Endothelial cell of umbilical vein (primary cell): ENCODE measurements around the gene ABCC11. TPM values are rescaled to one million over a fixed set of nuclear protein-coding genes. Genes with fewer than 3 reads are reported as not detected.
"Not testable (repeated sequence)": the region's sequence is repeated elsewhere in the genome, so short reads cannot be mapped to it uniquely, and the experiment has no call there.

Experiments used
- BruUV-seq: library from RNA; stranded (reverse); fragments of 400-500 nt; replicated peaks from 2 replicates; lab custom pipeline; 2021; lab: Mats Ljungman, UMichigan
- CTCF ChIA-PET: fragments of 300-600, 350-600 bp; sonication (Branson Sonifier 250); formaldehyde crosslinking; loops from one replicate; lab custom pipeline; 2021; ENCODE audit warnings: antibody characterized with exemption, inconsistent platforms; lab: Charles Lee
- POLR2A ChIA-PET: fragments of 300-600, 350-600 bp; sonication (Branson Sonifier 250); formaldehyde crosslinking; loops from one replicate; lab custom pipeline; 2021; ENCODE audit warnings: antibody characterized with exemption, inconsistent platforms; lab: Charles Lee
- DNase-seq: peaks from one replicate; pipeline ENCODE4 v3.0.0-alpha.2; 2011; ENCODE audit warnings: low read depth, low spot score
- FAIRE-seq: peaks from 2 replicates; lab custom pipeline; 2011; peaks lifted over from hg19 to GRCh38; lab: Jason Lieb, UNC
- H2AFZ ChIP-seq: 2 replicates; pipeline ENCODE4 v1.6.0; 2012; ENCODE audit warnings: low read depth, low read length, control low read depth, inconsistent platforms
- H3K27ac ChIP-seq: 2 replicates; pipeline ENCODE4 v1.5.1; 2011; ENCODE audit warnings: low read depth, mild to moderate bottlenecking, control low read depth, low read length, moderate library complexity; ENCODE audit not compliant: insufficient read depth
- H3K27me3 ChIP-seq, 2 experiments: 2 replicates each; pipeline versions ENCODE4 v1.6.0 to v1.6.1; 2011; ENCODE audit warnings: low read length in 2 of 2, mixed read lengths in 1 of 2; ENCODE audit not compliant: control insufficient read depth in 2 of 2, insufficient read depth in 2 of 2
- H3K36me3 ChIP-seq, 2 experiments: 2 replicates in 1 of 2; 3 replicates in 1 of 2; pipeline ENCODE4 v1.5.1; 2011; ENCODE audit warnings: low read length in 2 of 2, mild to moderate bottlenecking in 1 of 2, moderate library complexity in 1 of 2; ENCODE audit not compliant: control insufficient read depth in 2 of 2, insufficient read depth in 2 of 2; ENCODE audit errors: extremely low read depth in 1 of 2
- H3K4me1 ChIP-seq: 3 replicates; pipeline ENCODE4 v1.5.1; 2011; ENCODE audit warnings: mild to moderate bottlenecking, low read length; ENCODE audit not compliant: control insufficient read depth, insufficient read depth; ENCODE audit errors: extremely low read depth
- H3K4me2 ChIP-seq: 2 replicates; pipeline ENCODE4 v1.6.1; 2011; ENCODE audit warnings: low read length, control low read depth, mixed read lengths; ENCODE audit not compliant: insufficient read depth
- H3K4me3 ChIP-seq, 3 experiments: fragments of 200-600 bp in 1 of 3; sonication (generic), shearing (Covaris generic) in 1 of 3; replicated peaks in 1 of 3; 2 replicates each; pipeline ENCODE4 v1.5.1; 2011 to 2016; ENCODE audit warnings: control low read depth in 3 of 3, low read length in 3 of 3, mild to moderate bottlenecking in 2 of 3, inconsistent platforms in 1 of 3, low read depth in 1 of 3, moderate library complexity in 1 of 3; ENCODE audit not compliant: insufficient read depth in 1 of 3
- H3K79me2 ChIP-seq: 2 replicates; pipeline ENCODE4 v1.6.0; 2012; ENCODE audit warnings: low read length, inconsistent platforms; ENCODE audit not compliant: control insufficient read depth, insufficient read depth
- H3K9ac ChIP-seq: replicated peaks from 2 replicates; pipeline ENCODE3; 2011; ENCODE audit warnings: low read length, control low read depth; ENCODE audit not compliant: insufficient read depth; ENCODE audit errors: extremely low read depth
- H3K9me1 ChIP-seq: replicated peaks from 3 replicates; pipeline ENCODE4 v1.6.0; 2011; ENCODE audit warnings: mild to moderate bottlenecking, low read length; ENCODE audit not compliant: control insufficient read depth, insufficient read depth; ENCODE audit errors: extremely low read depth
- H3K9me3 ChIP-seq: replicated peaks from 2 replicates; pipeline ENCODE4 v1.5.1; 2012; ENCODE audit warnings: low read length, inconsistent platforms; ENCODE audit not compliant: control insufficient read depth, insufficient read depth
- H4K20me1 ChIP-seq: replicated peaks from 2 replicates; pipeline ENCODE3; 2011; ENCODE audit warnings: mild to moderate bottlenecking, low read length; ENCODE audit not compliant: control insufficient read depth, insufficient read depth; ENCODE audit errors: extremely low read depth
- EZH2 ChIP-seq: IDR thresholded peaks from 2 replicates; pipeline ENCODE4 v1.6.1; 2012; ENCODE audit warnings: borderline replicate concordance, low read depth, mild to moderate bottlenecking, moderate library complexity, low read length, inconsistent platforms; ENCODE audit not compliant: severe bottlenecking
- FOS ChIP-seq: IDR thresholded peaks from 2 replicates; pipeline ENCODE4 v1.6.1; 2011; ENCODE audit warnings: mild to moderate bottlenecking, low read length, moderate library complexity, borderline replicate concordance; ENCODE audit not compliant: insufficient read depth
- GATA2 ChIP-seq: IDR thresholded peaks from 2 replicates; pipeline ENCODE4 v1.7.0; 2011; ENCODE audit warnings: low read depth, mild to moderate bottlenecking, moderate library complexity, mixed read lengths, low read length; ENCODE audit not compliant: insufficient read length, insufficient read depth
- JUN ChIP-seq: IDR thresholded peaks from 2 replicates; pipeline ENCODE4 v1.6.1; 2011; ENCODE audit warnings: borderline replicate concordance, low read depth; ENCODE audit not compliant: insufficient read length, insufficient read depth
- MYC ChIP-seq: IDR thresholded peaks from one replicate; pipeline ENCODE4 v1.6.1; 2011; ENCODE audit warnings: mild to moderate bottlenecking, low read depth, low read length
- POLR2A ChIP-seq: IDR thresholded peaks from 2 replicates; pipeline ENCODE4 v1.6.1; 2012; ENCODE audit warnings: low read depth, mild to moderate bottlenecking, control low read depth, low read length
- POLR2AphosphoS5 ChIP-seq: IDR thresholded peaks from 2 replicates; pipeline ENCODE4 v1.6.1; 2012; ENCODE audit warnings: low read depth, mild to moderate bottlenecking, control low read depth, low read length, moderate library complexity; ENCODE audit not compliant: insufficient read depth
- dilution Hi-C: fragments of 300-500 bp; cut with MboI; formaldehyde crosslinking; loops from one replicate; pipeline ENCODE4 v1.15.0; 2019; ENCODE audit warnings: low sequenced_read_pairs; ENCODE audit not compliant: extremely low pct_ligation_motif_present
- intact Hi-C: fragments of 100-400 bp; cut with micrococcal nuclease; formaldehyde crosslinking; loops from one replicate; pipeline ENCODE4 v1.10.0; 2022
- polyA plus RNA-seq, 4 experiments: library from polyadenylated mRNA; depleted of rRNA in 3 of 4; stranded (reverse) in 3 of 4; unstranded in 1 of 4; fragments of >200 nt; gene quantifications; 2 replicates each; pipeline versions ENCODE4 v1.2.1 to v1.2.3, GENCODE V29; 2011 to 2012; ENCODE audit warnings: missing spikeins in 1 of 4
- total RNA-seq: library from RNA; stranded (reverse); gene quantifications from 2 replicates; pipeline ENCODE4 v1.2.3, GENCODE V29; 2021
- TF ChIP-seq, protein P1 (sequence below): IDR thresholded peaks from 2 replicates; pipeline ENCODE4 v1.6.1; 2011; ENCODE audit not compliant: insufficient read depth, insufficient read length
- TF ChIP-seq, protein P2 (sequence below), 2 donors: IDR thresholded peaks; 1 replicate in 1 of 2; 2 replicates in 1 of 2; pipeline ENCODE4 v1.5.1; 2011; ENCODE audit warnings: low read length in 2 of 2, mild to moderate bottlenecking in 2 of 2, moderate library complexity in 2 of 2, control low read depth in 1 of 2, inconsistent platforms in 1 of 2, low read depth in 1 of 2; ENCODE audit not compliant: insufficient read depth in 1 of 2; ENCODE audit errors: extremely low read depth in 1 of 2

Gene ABCC11
- total and polyA plus RNA-seq, 2 donors (not counting 3 experiments of a cell fraction or from before 2014, with no cell fraction given) = 0.08 TPM; not detected in 1

DNA sequence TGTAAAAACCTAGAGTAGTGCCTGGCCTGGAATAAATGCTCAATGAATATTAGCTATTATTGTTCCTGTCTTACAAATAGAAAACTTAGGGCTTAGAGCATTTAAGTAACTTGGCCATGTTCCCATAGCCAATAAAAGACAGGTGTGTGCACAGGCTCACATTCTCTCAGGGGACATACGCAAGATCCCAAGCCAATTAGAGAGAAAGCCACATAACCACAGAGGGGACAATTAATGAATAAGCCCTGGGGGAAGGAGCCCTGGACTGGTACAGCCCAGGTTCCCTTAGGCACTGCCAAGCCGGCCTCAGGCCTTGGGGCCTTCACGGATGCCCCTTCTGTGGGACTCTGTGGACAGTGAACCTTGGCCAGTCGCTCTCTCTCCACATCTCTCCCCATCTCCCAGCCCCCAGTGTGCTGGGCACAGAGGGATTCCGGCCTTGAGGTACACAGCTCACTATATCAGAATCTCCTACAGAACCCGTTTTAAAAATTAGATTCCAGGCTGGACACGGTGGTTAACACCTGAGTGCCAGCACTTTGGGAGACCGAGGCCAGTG lies 64.3 kb downstream of the ABCC11 start:
- no peak overlapping the region for H3K9ac ChIP-seq
- ChIA-PET POLR2A (no interaction called here), CTCF (interaction anchor here (4.7 kb wide), 1 partner anchor 18 kb away, joined by 19 read pairs; no protein-coding TSS in a partner anchor)
- no peak overlapping the region for H3K4me2 ChIP-seq
- no peak overlapping the region for H3K4me3 ChIP-seq
- dilution Hi-C loops (no loop called here), intact Hi-C loops (no loop called here)
- H3K27me3 ChIP-seq = no peaks in the 10 kb centered on the region
- no peak for TF ChIP-seq FOS
- TF ChIP-seq, protein P1, sequence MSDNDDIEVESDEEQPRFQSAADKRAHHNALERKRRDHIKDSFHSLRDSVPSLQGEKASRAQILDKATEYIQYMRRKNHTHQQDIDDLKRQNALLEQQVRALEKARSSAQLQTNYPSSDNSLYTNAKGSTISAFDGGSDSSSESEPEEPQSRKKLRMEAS = no peak
- TF ChIP-seq JUN = no peak
- no peak for TF ChIP-seq EZH2
- TF ChIP-seq, protein P2, sequence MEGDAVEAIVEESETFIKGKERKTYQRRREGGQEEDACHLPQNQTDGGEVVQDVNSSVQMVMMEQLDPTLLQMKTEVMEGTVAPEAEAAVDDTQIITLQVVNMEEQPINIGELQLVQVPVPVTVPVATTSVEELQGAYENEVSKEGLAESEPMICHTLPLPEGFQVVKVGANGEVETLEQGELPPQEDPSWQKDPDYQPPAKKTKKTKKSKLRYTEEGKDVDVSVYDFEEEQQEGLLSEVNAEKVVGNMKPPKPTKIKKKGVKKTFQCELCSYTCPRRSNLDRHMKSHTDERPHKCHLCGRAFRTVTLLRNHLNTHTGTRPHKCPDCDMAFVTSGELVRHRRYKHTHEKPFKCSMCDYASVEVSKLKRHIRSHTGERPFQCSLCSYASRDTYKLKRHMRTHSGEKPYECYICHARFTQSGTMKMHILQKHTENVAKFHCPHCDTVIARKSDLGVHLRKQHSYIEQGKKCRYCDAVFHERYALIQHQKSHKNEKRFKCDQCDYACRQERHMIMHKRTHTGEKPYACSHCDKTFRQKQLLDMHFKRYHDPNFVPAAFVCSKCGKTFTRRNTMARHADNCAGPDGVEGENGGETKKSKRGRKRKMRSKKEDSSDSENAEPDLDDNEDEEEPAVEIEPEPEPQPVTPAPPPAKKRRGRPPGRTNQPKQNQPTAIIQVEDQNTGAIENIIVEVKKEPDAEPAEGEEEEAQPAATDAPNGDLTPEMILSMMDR (IDR thresholded peaks at IDR 0.05; ENCODE audit: extremely low read depth in 1 of 2, insufficient read depth in 1 of 2, low read depth in 1 of 2, low read length in 2 of 2) = no peak
- TF ChIP-seq MYC = no peak
- no peak for TF ChIP-seq POLR2AphosphoS5
- TF ChIP-seq POLR2A = no peak
- no peak for TF ChIP-seq GATA2
- H3K4me1 ChIP-seq = no peaks in the 10 kb centered on the region
- no TSS peak for BruUV-seq
- H3K79me2 ChIP-seq = no peaks in the 10 kb centered on the region
- FAIRE-seq (no peak), DNase-seq (no peak)
- no peaks in the 10 kb centered on the region for H3K36me3 ChIP-seq
- H3K9me3 ChIP-seq = no peaks in the 10 kb centered on the region
- no peak overlapping the region for H3K27ac ChIP-seq
- H2AFZ ChIP-seq = no peak overlapping the region
- H3K9me1 ChIP-seq = no peaks in the 10 kb centered on the region
- H4K20me1 ChIP-seq = no peaks in the 10 kb centered on the region

DNA sequence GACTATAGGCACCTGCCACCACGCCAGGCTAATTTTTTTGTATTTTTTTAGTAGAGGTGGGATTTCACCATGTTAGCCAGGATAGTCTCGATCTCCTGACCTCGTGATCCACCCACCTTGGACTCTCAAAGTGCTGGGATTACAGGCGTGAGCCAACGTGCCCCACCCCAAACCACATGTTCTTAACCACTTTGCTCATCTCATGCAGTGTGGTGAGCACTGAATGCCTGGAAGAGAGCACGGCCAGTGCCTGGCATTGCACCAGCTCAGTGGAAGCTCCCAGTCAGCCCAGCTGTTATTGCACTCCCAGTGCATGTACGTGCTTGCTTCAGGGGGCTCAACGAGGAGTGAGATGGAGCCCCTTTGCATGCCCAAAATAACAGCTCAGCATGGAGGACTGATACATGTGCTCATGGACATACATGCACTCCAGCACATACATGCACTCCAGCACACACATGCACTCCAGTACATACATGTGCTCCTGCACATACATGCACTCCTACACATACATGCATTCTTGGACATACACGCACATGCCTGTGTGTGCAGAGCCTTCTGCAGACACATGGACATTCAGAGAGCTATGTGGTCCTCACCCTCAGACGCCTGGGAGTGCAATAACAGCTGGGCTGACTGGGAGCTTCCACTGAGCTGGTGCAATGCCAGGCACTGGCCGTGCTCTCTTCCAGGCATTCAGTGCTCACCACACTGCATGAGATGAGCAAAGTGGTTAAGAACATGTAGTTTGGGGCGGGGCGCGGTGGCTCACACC lies 65.4 kb downstream of the ABCC11 start:
- FAIRE-seq, H3K27ac ChIP-seq, BruUV-seq, dilution Hi-C loops, H3K27me3 ChIP-seq, DNase-seq, H4K20me1 ChIP-seq, H3K79me2 ChIP-seq, H3K4me3 ChIP-seq, H3K4me2 ChIP-seq, H3K9me1 ChIP-seq, H3K36me3 ChIP-seq, H3K4me1 ChIP-seq, H2AFZ ChIP-seq, H3K9me3 ChIP-seq, intact Hi-C loops, H3K9ac ChIP-seq: not testable (repeated sequence)
- POLR2A ChIA-PET = interaction anchor here (0.7 kb wide), 1 partner anchor 17 kb away, joined by 3 read pairs; no protein-coding TSS in a partner anchor
- CTCF ChIA-PET = interaction anchor here (4.7 kb wide), 1 partner anchor 17 kb away, joined by 19 read pairs; no protein-coding TSS in a partner anchor
